HepG2 (cell line): ENCODE results near the gene PSAP. TPM values are rescaled to one million over a fixed set of nuclear protein-coding genes. Genes with fewer than 3 reads are reported as not detected.

ENCODE experiments used
- ATAC-seq: fragments of 200-7000 bp; cut with Tn5 transposase; 3 replicates; pipeline ENCODE4 v1.9.1; 2020; ENCODE audit warnings: mild to moderate bottlenecking, moderate library complexity
- BruUV-seq: library from RNA; stranded (reverse); fragments of 400-500 nt; replicated peaks from 2 replicates; lab custom pipeline; 2021; lab: Mats Ljungman, UMichigan
- CTCF ChIA-PET: fragments of 300-600 bp; formaldehyde crosslinking; extraction: SDS; loops from one replicate; lab custom pipeline; 2021; ENCODE audit warnings: low total read pairs, inconsistent platforms, low intra/inter-chr PET ratio; lab: Yijun Ruan, JAX
- POLR2A ChIA-PET: fragments of 350-600 bp; sonication (Branson Sonifier 250); formaldehyde crosslinking; loops from one replicate; lab custom pipeline; 2020; ENCODE audit warnings: antibody characterized with exemption, inconsistent platforms; lab: Yijun Ruan, JAX
- DNase-seq: peaks from one replicate; pipeline ENCODE4 v3.0.0-alpha.2; 2015; ENCODE audit warnings: low spot score
- FAIRE-seq: peaks from 3 replicates; lab custom pipeline; 2011; peaks lifted over from hg19 to GRCh38; lab: Jason Lieb, UNC
- H2AFZ ChIP-seq: one replicate; pipeline ENCODE4 v1.6.1; 2011; ENCODE audit warnings: low read length, inconsistent platforms
- H3K27ac ChIP-seq: fragments of 300-600 bp; 3 replicates; pipeline ENCODE4 v1.8.0; 2011; ENCODE audit warnings: mixed run types, mild to moderate bottlenecking, mixed read lengths, low read length, inconsistent platforms; ENCODE audit not compliant: insufficient read depth; ENCODE audit errors: extremely low read length
- H3K27me3 ChIP-seq, 2 experiments: fragments of 200-600 bp in 1 of 2; 2 replicates in 1 of 2; 3 replicates in 1 of 2; pipeline versions ENCODE4 v1.6.0 to v1.8.0; 2011; ENCODE audit warnings: low read length in 2 of 2, mild to moderate bottlenecking in 2 of 2, moderate library complexity in 2 of 2, inconsistent platforms in 1 of 2; ENCODE audit not compliant: insufficient read depth in 2 of 2, control insufficient read depth in 1 of 2
- H3K36me3 ChIP-seq, 2 experiments: fragments of 200-600 bp in 1 of 2; replicated peaks in 1 of 2; 2 replicates in 1 of 2; 3 replicates in 1 of 2; pipeline versions ENCODE4 v1.5.1 to v1.8.0; 2011; ENCODE audit warnings: low read length in 2 of 2, inconsistent platforms in 1 of 2; ENCODE audit not compliant: insufficient read depth in 2 of 2, control insufficient read depth in 1 of 2
- H3K4me1 ChIP-seq: 2 replicates; pipeline ENCODE4 v1.5.1; 2012; ENCODE audit warnings: low read length, inconsistent platforms; ENCODE audit not compliant: insufficient read depth
- H3K4me2 ChIP-seq: 2 replicates; pipeline ENCODE4 v1.6.0; 2011; ENCODE audit warnings: low read depth, low read length, inconsistent platforms
- H3K4me3 ChIP-seq, 3 experiments: fragments of 200-600 bp in 1 of 3; sonication (generic), shearing (Covaris generic) in 1 of 3; replicated peaks in 1 of 3; 2 replicates each; pipeline ENCODE4 v1.5.1; 2011 to 2016; ENCODE audit warnings: low read length in 3 of 3, inconsistent platforms in 2 of 3, low read depth in 2 of 3, mild to moderate bottlenecking in 2 of 3, control low read depth in 1 of 3, mixed read lengths in 1 of 3; ENCODE audit not compliant: insufficient read depth in 1 of 3
- H3K79me2 ChIP-seq: one replicate; pipeline ENCODE4 v1.6.1; 2011; ENCODE audit warnings: low read length, inconsistent platforms; ENCODE audit not compliant: insufficient read depth
- H3K9ac ChIP-seq: 2 replicates; pipeline ENCODE4 v1.6.0; 2011; ENCODE audit warnings: mild to moderate bottlenecking, low read depth, low read length, inconsistent platforms; ENCODE audit not compliant: insufficient read depth
- H3K9me3 ChIP-seq: 2 replicates; pipeline ENCODE4 v1.5.1; 2012; ENCODE audit warnings: mild to moderate bottlenecking, low read length
- H4K20me1 ChIP-seq: 2 replicates; pipeline ENCODE4 v1.6.0; 2011; ENCODE audit warnings: inconsistent platforms, mild to moderate bottlenecking, low read length, moderate library complexity; ENCODE audit not compliant: insufficient read depth
- GATA4 ChIP-seq: sonication (generic); IDR thresholded peaks from 2 replicates; pipeline ENCODE4 v1.6.1; 2016; ENCODE audit warnings: antibody characterized with exemption, low read depth, borderline replicate concordance
- HDAC6 ChIP-seq: fragments of 200-600 bp; sonication (generic); IDR thresholded peaks from 2 replicates; pipeline ENCODE4 v1.7.0; 2017; ENCODE audit warnings: mild to moderate bottlenecking, antibody characterized with exemption, low read length, low read depth
- MTF2 ChIP-seq: sonication (generic); formaldehyde crosslinking; IDR thresholded peaks from 2 replicates; pipeline ENCODE4 v1.5.0; 2020; ENCODE audit warnings: missing genetic modification reagents, borderline replicate concordance
- NCOA2 ChIP-seq: sonication (generic); formaldehyde crosslinking; IDR thresholded peaks from 2 replicates; pipeline ENCODE4 v1.8.0; 2022; ENCODE audit warnings: inconsistent platforms
- RBAK ChIP-seq: sonication (generic); formaldehyde crosslinking; IDR thresholded peaks from 2 replicates; pipeline ENCODE4 v1.5.1; 2020; ENCODE audit warnings: mild to moderate bottlenecking, missing genetic modification reagents
- RBFOX2 ChIP-seq: fragments of 200-400 bp; formaldehyde crosslinking; IDR thresholded peaks from 2 replicates; pipeline ENCODE4 v1.6.1; 2017; ENCODE audit warnings: low read depth, mild to moderate bottlenecking, low read length
- ZBTB42 ChIP-seq: sonication (generic); formaldehyde crosslinking; IDR thresholded peaks from 2 replicates; pipeline ENCODE4 v1.5.0; 2020; ENCODE audit warnings: mild to moderate bottlenecking, missing genetic modification reagents
- ZFP36L2 ChIP-seq: sonication (generic); formaldehyde crosslinking; IDR thresholded peaks from 2 replicates; pipeline ENCODE4 v1.4.0; 2020; ENCODE audit warnings: missing genetic modification reagents
- ZNF143 ChIP-seq: sonication (generic); formaldehyde crosslinking; IDR thresholded peaks from 2 replicates; pipeline ENCODE4 v1.4.0; 2020; ENCODE audit warnings: missing genetic modification reagents
- ZNF552 ChIP-seq: sonication (generic); formaldehyde crosslinking; IDR thresholded peaks from 2 replicates; pipeline ENCODE4 v1.9.0; 2022; ENCODE audit warnings: missing genetic modification reagents, mild to moderate bottlenecking, borderline replicate concordance
- ZNF629 ChIP-seq: sonication (generic); formaldehyde crosslinking; conservative IDR thresholded peaks from 2 replicates; pipeline ENCODE4 v1.5.0; 2020; ENCODE audit warnings: missing genetic modification reagents
- ZNF670 ChIP-seq: sonication (generic); formaldehyde crosslinking; IDR thresholded peaks from 2 replicates; pipeline ENCODE4 v1.8.0; 2022; ENCODE audit warnings: mild to moderate bottlenecking, missing genetic modification reagents, borderline replicate concordance
- ZNF839 ChIP-seq: sonication (generic); formaldehyde crosslinking; IDR thresholded peaks from 2 replicates; pipeline ENCODE4 v1.4.0; 2020; ENCODE audit warnings: missing genetic modification reagents, mild to moderate bottlenecking, borderline replicate concordance
- WGBS: methylation state at CpG from one replicate; pipeline ENCODE4 v1.1.6; 2017; ENCODE audit warnings: low lambda C conversion rate; 5-methylcytosine and 5-hydroxymethylcytosine counted together
- in situ Hi-C: cut with HindIII; loops from 2 replicates; pipeline ENCODE4 v1.10.0; 2017; ENCODE audit warnings: low pct_unique_long_range_greater_than_20kb; ENCODE audit not compliant: extremely low pct_ligation_motif_present
- intact Hi-C: fragments of 100-400 bp; cut with micrococcal nuclease; formaldehyde crosslinking; loops from one replicate; pipeline ENCODE4 v1.10.0; 2022; ENCODE audit not compliant: unreplicated experiment
- polyA plus RNA-seq, 8 experiments: library from polyadenylated mRNA; depleted of rRNA in 3 of 8; stranded (reverse) in 7 of 8; unstranded in 1 of 8; fragments of >200 nt; fragmentation: Illumina TruSeq in 4 of 8; extraction: Trizol in 4 of 8; gene quantifications; 2 replicates each; pipeline versions ENCODE4 v1.2.1 to v1.2.3, GENCODE V29; 2011 to 2016; ENCODE audit warnings: low read depth in 4 of 8, missing spikeins in 1 of 8, mixed read lengths in 1 of 8; ENCODE audit not compliant: insufficient read depth in 1 of 8
- total RNA-seq, 5 experiments: library from RNA; depleted of rRNA; stranded (reverse); fragments of >200 nt; fragmentation: Illumina TruSeq; extraction: Trizol; gene quantifications; 2 replicates each; pipeline ENCODE4 v1.2.3, GENCODE V29; 2016; ENCODE audit warnings: low read depth in 1 of 5
- TF ChIP-seq, protein P1 (sequence below): sonication (generic); formaldehyde crosslinking; IDR thresholded peaks from 2 replicates; pipeline ENCODE4 v1.4.0; 2020; ENCODE audit warnings: missing genetic modification reagents, borderline replicate concordance
- TF ChIP-seq, protein P2 (sequence below): sonication (generic); formaldehyde crosslinking; IDR thresholded peaks from 2 replicates; pipeline ENCODE4 v1.4.0; 2020; ENCODE audit warnings: missing genetic modification reagents

Gene PSAP
- total and polyA plus RNA-seq, 2 of the 13 experiments (the other 11 are each of a cell fraction or from before 2014, with no cell fraction given), result 323 to 643 TPM

DNA sequence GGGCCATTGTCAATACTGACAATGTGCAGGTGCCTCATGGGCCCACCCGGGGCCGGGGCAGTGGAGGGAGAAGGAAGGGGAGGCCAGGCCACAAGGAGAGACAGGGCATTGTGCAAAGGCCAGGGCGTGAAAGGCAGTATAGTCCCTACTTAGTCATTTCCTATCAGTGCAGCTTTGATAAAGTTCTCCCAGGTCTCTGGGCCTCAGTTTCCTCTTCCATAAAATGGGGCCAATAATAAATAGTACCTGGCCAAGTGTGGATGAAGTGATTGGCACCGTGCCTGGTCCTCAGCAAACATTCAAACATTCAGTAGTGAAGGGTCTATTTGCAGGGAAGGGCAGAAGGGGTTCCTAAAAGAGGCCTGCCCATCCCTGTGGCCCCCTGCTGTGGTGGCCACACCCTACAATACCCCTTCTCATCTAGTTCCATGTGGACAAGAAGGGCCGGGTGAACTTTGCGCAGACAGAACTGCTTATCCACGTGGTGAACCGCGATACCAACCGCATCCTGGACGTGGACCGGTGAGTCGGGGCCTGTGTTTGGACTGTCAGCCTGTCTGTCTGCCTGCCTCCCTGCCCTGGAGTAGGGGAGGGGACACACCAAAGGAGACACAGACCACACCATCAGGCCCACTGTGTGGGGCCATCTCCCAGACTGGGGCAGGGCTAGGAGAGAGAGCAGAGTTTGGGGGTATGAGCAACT is 40.9 kb downstream of the PSAP start:
- ChIA-PET CTCF (no interaction called here), POLR2A (no interaction called here)
- BruUV-seq, result no TSS peak

DNA sequence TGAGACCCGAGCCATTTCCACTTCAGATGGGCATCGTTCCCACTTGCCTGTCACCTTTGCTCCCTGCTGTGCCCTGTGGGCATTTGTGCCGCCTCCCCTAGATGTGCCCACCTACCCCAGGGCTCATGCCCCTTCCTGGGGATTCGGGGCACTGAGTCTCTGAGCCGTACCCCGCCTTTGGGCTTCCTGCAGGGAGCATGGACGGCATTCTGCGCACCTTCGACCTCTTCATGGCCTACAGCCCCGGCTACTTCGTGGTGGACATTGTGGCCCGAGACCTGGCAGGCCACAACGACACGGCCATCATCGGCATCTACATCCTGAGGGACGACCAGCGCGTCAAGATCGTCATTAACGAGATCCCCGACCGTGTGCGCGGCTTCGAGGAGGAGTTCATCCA is 41.4 kb downstream of the PSAP start:
- intact Hi-C loops, result loop anchor here (5.0 kb wide), 1 partner anchor 37 kb away; the partner anchor contains the start of gene VSIR
- no peaks in the 10 kb centered on the region for H3K9me3 ChIP-seq
- FAIRE-seq (no peak), ATAC-seq (no peak), DNase-seq (no peak)
- H3K4me3 ChIP-seq, result no peak overlapping the region
- POLR2A ChIA-PET, result no interaction called here
- no peaks in the 10 kb centered on the region for H3K36me3 ChIP-seq
- H3K4me2 ChIP-seq, result no peak overlapping the region
- no peak overlapping the region for H3K9ac ChIP-seq
- no peaks in the 10 kb centered on the region for H4K20me1 ChIP-seq
- H3K79me2 ChIP-seq, result no peaks in the 10 kb centered on the region
- H3K4me1 ChIP-seq, result peaks cover 9% of the 10 kb centered on the region; the same call in 1 of the 2 replicates
- H2AFZ ChIP-seq, result no peak overlapping the region
- 65% methylated on average over 24 of the region's 25 CpGs for WGBS
- no TSS peak for BruUV-seq
- no peak overlapping the region for H3K27ac ChIP-seq
- CTCF ChIA-PET, result no interaction called here
- H3K27me3 ChIP-seq, result peaks cover 5 to 13% of the 10 kb centered on the region in 2 experiments; a peak in 4 of 5 replicates
- in situ Hi-C loops, result no loop called here
- TF ChIP-seq MTF2 (CRISPR knock-in tag) (no peak), ZBTB42 (CRISPR knock-in tag) (no peak), NCOA2 (CRISPR knock-in tag) (no peak), ZNF143 (CRISPR knock-in tag) (no peak), RBFOX2 (no peak), HDAC6 (no peak), ZNF670 (no peak), ZNF552 (CRISPR knock-in tag) (no peak), ZNF839 (CRISPR knock-in tag) (no peak), GATA4 (no peak), RBAK (CRISPR knock-in tag) (no peak), ZFP36L2 (CRISPR knock-in tag) (no peak)
- TF ChIP-seq, protein P1, sequence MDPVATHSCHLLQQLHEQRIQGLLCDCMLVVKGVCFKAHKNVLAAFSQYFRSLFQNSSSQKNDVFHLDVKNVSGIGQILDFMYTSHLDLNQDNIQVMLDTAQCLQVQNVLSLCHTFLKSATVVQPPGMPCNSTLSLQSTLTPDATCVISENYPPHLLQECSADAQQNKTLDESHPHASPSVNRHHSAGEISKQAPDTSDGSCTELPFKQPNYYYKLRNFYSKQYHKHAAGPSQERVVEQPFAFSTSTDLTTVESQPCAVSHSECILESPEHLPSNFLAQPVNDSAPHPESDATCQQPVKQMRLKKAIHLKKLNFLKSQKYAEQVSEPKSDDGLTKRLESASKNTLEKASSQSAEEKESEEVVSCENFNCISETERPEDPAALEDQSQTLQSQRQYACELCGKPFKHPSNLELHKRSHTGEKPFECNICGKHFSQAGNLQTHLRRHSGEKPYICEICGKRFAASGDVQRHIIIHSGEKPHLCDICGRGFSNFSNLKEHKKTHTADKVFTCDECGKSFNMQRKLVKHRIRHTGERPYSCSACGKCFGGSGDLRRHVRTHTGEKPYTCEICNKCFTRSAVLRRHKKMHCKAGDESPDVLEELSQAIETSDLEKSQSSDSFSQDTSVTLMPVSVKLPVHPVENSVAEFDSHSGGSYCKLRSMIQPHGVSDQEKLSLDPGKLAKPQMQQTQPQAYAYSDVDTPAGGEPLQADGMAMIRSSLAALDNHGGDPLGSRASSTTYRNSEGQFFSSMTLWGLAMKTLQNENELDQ (CRISPR knock-in tag), result no peak

More for the DNA sequence above, 40.9 kb downstream of the PSAP start:
- H3K27ac ChIP-seq, result no peak overlapping the region
- H3K36me3 ChIP-seq, result no peaks in the 10 kb centered on the region
- intact Hi-C loops, result loop anchor here (5.0 kb wide), 1 partner anchor 38 kb away; the partner anchor contains the start of gene VSIR
- no peak overlapping the region for H3K9ac ChIP-seq
- no peak for ATAC-seq
- in situ Hi-C loops, result no loop called here
- 24% methylated on average over 4 of the region's 13 CpGs for WGBS
- TF ChIP-seq ZNF629, result peak; percentile 75
- TF ChIP-seq, protein P2, sequence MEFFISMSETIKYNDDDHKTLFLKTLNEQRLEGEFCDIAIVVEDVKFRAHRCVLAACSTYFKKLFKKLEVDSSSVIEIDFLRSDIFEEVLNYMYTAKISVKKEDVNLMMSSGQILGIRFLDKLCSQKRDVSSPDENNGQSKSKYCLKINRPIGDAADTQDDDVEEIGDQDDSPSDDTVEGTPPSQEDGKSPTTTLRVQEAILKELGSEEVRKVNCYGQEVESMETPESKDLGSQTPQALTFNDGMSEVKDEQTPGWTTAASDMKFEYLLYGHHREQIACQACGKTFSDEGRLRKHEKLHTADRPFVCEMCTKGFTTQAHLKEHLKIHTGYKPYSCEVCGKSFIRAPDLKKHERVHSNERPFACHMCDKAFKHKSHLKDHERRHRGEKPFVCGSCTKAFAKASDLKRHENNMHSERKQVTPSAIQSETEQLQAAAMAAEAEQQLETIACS (CRISPR knock-in tag), result no peak
- H3K79me2 ChIP-seq, result no peaks in the 10 kb centered on the region
- no peak for FAIRE-seq
- no peak overlapping the region for H3K4me2 ChIP-seq
- H2AFZ ChIP-seq, result no peak overlapping the region
- peaks cover 5 to 10% of the 10 kb centered on the region in 2 experiments; a peak in 4 of 5 replicates for H3K27me3 ChIP-seq
- H3K4me1 ChIP-seq, result peaks cover 9% of the 10 kb centered on the region; the same call in 1 of the 2 replicates
- H3K4me3 ChIP-seq, result no peak overlapping the region
- no peak for DNase-seq
- no peaks in the 10 kb centered on the region for H3K9me3 ChIP-seq
- no peaks in the 10 kb centered on the region for H4K20me1 ChIP-seq
